ENCODE results near the gene ABCC2. TPM values are rescaled to one million over a fixed set of nuclear protein-coding genes. Genes with fewer than 3 reads are reported as not detected.

Gene ABCC2
- total RNA-seq, 1 experiment from 2014 or later: 6.5 TPM

- Histone ChIP-seq H3K9me3 (ENCODE audit: control insufficient read depth, insufficient read depth, low read depth, low read length) (no peaks in the 10 kb centered on the region), H3K27me3 (ENCODE audit: control insufficient read depth, insufficient read depth, low read length) (no peaks in the 10 kb centered on the region), H3K36me3 (ENCODE audit: control insufficient read depth, insufficient read depth, low read length) (no peaks in the 10 kb centered on the region), H3K4me1 (ENCODE audit: control insufficient read depth, insufficient read depth, low read length) (peaks cover under 1% of the 10 kb centered on the region; the same call in 1 of the 2 replicates), H3K27ac (ENCODE audit: low read length) (no peak overlapping the region), H3K4me3 (ENCODE audit: low read depth in 2 of 2, low read length in 2 of 2) (no peak overlapping the region)
- ChIA-PET POLR2A (no interaction called here), CTCF (interaction anchor here (0.6 kb wide), 1 partner anchor 9 kb away, joined by 3 read pairs; no protein-coding TSS in a partner anchor)
- no peak for TF ChIP-seq POLR2AphosphoS5 (IDR thresholded peaks at IDR 0.05; ENCODE audit: low read depth, low read length)
- TF ChIP-seq SIN3A (IDR thresholded peaks at IDR 0.05; ENCODE audit: borderline replicate concordance, insufficient read depth, low read depth, low read length): no peak
- no peak for TF ChIP-seq CTCF (IDR thresholded peaks at IDR 0.05)
- no peak for TF ChIP-seq TCF7L2 (IDR thresholded peaks at IDR 0.05; ENCODE audit: low read depth, low read length)
- intact Hi-C loops (cut with micrococcal nuclease; ENCODE audit: unreplicated experiment) (loop anchor here (10.0 kb wide), 1 partner anchor 251 kb away; no protein-coding TSS in a partner anchor), in situ Hi-C loops (cut with HindIII; ENCODE audit: low pct_unique_long_range_greater_than_20kb, low sequenced_read_pairs) (no loop called here)
- DNase-seq (ENCODE audit: low read depth, low spot score): no peak
- BruUV-seq (replicated peaks): no TSS peak
- no peak for ATAC-seq
These were observed 71.2 kb downstream of the ABCC2 start for GRCh38 chr10:99853655-99854054.

- Histone ChIP-seq H3K36me3 (ENCODE audit: control insufficient read depth, insufficient read depth, low read length) (no peaks in the 10 kb centered on the region), H3K9me3 (ENCODE audit: control insufficient read depth, insufficient read depth, low read depth, low read length) (no peaks in the 10 kb centered on the region), H3K27ac (ENCODE audit: low read length) (no peak overlapping the region), H3K4me3 (ENCODE audit: low read depth in 2 of 2, low read length in 2 of 2) (no peak overlapping the region), H3K4me1 (ENCODE audit: control insufficient read depth, insufficient read depth, low read length) (no peaks in the 10 kb centered on the region; the same call in 1 of the 2 replicates), H3K27me3 (ENCODE audit: control insufficient read depth, insufficient read depth, low read length) (no peaks in the 10 kb centered on the region)
- ATAC-seq: peak; percentile 67
- DNase-seq (ENCODE audit: low read depth, low spot score): no peak
- ChIA-PET CTCF (no interaction called here), POLR2A (interaction anchor here (0.6 to 0.7 kb wide), 2 partner anchors 76 to 369 kb away, joined by 4 read pairs; no protein-coding TSS in a partner anchor)
- in situ Hi-C loops (cut with HindIII; ENCODE audit: low pct_unique_long_range_greater_than_20kb, low sequenced_read_pairs) (no loop called here), intact Hi-C loops (cut with micrococcal nuclease; ENCODE audit: unreplicated experiment) (loop anchor here (10.0 kb wide), 1 partner anchor 250 kb away; no protein-coding TSS in a partner anchor)
- no peak for TF ChIP-seq REST (IDR thresholded peaks at IDR 0.05; ENCODE audit: insufficient read depth in 1 of 2, low read depth in 2 of 2, low read length in 1 of 2)
- peak; percentile 85 for TF ChIP-seq CTCF (IDR thresholded peaks at IDR 0.05)
- TF ChIP-seq SIN3A (IDR thresholded peaks at IDR 0.05; ENCODE audit: borderline replicate concordance, insufficient read depth, low read depth, low read length): no peak
- no peak for TF ChIP-seq TCF7L2 (IDR thresholded peaks at IDR 0.05; ENCODE audit: low read depth, low read length)
- no peak for TF ChIP-seq POLR2AphosphoS5 (IDR thresholded peaks at IDR 0.05; ENCODE audit: low read depth, low read length)
- no TSS peak for BruUV-seq (replicated peaks)
These were observed 72.4 kb downstream of the ABCC2 start for GRCh38 chr10:99854860-99855259.
